ENCODE results near the gene CHST11.
A peak's percentile ranks its signal among the peaks of the same experiment; 100 is the strongest.
"Not testable (repeated sequence)": the region's sequence is repeated elsewhere in the genome, so short reads cannot be mapped to it uniquely, and the experiment has no call there.

Gene CHST11

DNA sequence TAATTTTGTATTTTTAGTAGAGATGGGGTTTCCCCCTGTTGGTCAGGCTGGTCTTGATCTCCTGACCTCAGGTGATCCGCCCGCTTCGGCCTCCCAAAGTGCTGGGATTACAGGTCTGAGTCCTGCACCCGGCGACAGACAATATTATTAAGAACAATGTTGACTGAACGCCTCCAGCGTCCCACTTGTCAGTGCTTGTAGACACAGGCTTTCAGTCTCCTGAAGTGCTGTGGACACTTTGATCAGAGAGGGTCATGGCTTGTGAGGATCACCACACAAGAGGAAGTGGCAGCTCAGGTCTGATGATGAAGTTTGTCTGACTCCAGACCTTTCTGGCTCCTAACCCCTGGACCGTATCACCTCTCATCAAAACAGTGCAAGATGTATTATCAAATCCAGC is 114.6 kb downstream of the CHST11 start:
- DNase-seq (ENCODE audit: extremely low spot score, insufficient read length, low read depth), result no peak

DNA sequence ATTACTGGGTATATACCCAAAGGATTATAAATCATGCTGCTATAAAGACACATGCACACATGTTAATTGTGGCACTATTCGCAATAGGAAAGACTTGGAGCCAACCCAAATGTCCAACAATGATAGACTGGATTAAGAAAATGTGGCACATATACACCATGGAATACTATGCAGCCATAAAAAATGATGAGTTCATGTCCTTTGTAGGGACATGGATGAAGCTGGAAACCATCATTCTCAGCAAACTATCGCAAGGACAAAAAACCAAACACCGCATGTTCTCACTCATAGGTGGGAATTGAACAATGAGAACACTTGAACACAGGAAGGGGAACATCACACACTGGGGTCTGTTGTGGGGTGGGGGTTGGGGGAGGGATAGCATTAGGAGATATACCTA is 117.6 kb downstream of the CHST11 start:
- FAIRE-seq; DNase-seq (ENCODE audit: extremely low spot score, insufficient read length, low read depth): not testable (repeated sequence)

More for the DNA sequence above, 114.6 kb downstream of the CHST11 start:
- peak; percentile 36 for FAIRE-seq

DNA sequence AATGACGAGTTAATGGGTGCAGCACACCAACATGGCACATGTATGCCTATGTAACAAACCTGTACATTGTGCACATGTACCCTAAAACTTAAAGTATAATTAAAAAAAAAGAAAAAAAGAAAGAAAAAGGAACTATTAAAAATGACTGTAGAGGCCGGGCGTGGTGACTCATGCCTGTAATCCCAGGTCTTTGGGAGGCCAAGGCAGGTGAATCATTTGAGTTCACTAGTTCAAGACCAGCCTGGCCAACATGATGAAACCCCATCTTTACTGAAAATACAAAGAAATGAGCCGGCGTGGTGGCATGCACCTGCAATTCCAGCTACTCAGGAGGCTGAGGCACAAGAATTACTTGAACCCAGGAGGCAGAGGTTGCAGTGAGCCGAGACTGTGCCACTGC is 118.0 kb downstream of the CHST11 start:
- not testable (repeated sequence) for FAIRE-seq; DNase-seq (ENCODE audit: extremely low spot score, insufficient read length, low read depth)

DNA sequence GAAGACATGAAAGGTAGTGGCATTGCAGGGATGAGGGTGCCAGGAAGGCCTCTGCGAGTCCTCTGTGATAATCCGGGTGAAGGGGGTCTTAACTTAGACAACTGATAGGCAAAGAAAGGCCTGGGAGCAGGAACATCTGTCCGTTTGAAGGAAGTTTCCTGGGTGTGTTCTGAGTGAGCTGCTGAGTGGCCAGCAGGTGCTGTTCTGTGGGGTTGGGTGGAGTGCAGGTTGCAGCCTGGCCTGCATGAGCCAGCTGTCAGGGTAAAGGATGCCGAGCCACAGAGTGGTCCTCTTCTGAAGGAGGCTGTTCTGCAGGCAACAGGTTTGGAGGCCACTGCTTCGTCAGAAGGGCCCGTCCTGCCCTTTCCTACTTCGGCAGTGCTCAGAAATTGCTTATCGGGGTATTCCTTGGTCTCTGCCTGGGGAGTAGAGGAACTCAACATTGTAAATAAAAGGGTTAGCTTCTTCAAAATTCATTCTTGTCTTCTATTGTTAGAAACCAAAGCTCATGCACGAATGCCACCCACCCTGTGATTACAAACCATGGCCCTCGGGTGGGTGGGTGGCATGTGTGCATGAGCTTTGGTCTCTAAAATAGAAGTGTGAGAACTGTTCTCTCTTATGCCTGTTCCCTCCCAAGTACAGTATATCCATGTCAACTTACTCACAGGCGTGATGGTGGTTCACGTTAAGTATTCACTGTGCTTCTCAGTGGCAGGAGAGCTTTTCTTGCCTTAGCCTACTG is 118.9 kb downstream of the CHST11 start:
- DNase-seq (ENCODE audit: extremely low spot score, insufficient read length, low read depth) (no peak), FAIRE-seq (no peak)

DNA sequence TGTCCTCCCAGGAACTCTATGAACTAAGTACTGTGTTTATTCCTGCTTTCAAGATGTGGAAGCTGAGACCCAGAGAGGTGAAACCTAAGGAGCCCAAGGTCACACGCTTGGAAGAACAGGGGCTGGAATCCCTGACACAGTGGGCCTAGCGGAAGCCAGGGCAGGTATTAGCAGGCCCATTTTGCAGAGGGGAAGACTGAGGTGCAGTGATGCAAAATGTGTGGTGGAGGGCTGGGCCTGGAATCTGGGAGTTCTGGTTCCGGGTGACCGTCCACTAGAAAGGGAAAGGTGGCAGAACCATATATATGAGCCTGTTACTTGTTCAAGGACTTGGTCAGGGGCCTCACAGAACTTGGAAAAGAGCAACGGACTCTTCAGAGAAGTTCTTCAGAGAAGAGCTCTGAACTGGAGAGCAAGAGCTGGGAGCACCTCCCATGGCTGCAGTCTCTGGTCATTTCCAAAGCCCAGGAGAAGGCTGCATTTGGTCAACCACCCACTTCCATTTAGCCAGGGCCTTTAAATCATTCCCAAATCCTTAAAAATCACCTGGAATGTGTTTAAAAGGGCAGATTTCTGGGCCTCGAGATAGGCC is 119.5 kb downstream of the CHST11 start:
- FAIRE-seq, result no peak
- DNase-seq (ENCODE audit: extremely low spot score, insufficient read length, low read depth), result no peak

DNA sequence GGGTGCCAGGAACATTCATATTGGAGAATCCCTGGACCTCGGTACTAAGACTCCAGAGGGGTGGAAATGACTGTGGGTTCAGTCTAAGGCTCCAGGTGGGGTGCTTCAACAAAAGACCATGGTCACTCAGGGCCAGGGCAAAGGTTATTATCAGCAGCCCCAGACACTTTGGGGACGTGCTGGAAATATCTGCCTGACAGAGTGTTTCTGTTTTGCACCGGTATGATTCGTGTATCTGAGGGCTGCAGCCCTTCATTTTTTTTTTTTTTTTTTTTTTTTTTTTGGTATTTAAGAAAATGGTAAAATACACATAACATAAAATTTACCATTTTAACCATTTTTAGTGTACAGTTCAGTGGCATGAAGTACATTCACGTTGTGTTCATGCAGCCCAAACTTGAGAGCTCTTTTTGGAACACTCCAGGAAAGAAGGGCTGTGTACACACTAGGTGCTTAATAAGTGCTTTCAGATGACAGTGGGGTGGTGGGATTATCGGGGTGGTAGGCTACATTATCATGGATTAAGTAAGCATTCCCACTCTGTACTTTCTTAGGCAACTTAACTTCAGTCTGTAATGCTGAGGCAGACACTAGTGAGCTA is 120.3 kb downstream of the CHST11 start:
- FAIRE-seq (no peak), DNase-seq (ENCODE audit: extremely low spot score, insufficient read length, low read depth) (no peak)

DNA sequence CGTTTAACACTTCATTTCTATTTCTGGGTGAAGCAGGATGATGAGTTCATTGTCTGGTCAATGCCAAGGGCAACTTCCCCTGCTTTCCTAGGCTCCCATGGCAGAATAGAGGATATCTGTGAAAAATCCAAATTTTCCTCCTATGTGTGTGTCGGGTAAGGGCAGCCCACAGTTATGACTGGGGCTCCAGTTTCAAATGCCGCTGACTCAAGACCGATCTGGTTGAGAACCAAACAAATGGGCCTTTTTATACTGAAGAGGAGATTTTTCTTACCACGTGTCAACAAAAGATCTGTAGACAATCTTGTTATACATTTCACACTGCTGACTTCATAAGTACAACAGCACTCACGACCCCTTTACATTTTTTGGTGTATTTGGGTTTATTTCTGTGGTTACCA is 120.8 kb downstream of the CHST11 start:
- FAIRE-seq (no peak), DNase-seq (ENCODE audit: extremely low spot score, insufficient read length, low read depth) (no peak)

DNA sequence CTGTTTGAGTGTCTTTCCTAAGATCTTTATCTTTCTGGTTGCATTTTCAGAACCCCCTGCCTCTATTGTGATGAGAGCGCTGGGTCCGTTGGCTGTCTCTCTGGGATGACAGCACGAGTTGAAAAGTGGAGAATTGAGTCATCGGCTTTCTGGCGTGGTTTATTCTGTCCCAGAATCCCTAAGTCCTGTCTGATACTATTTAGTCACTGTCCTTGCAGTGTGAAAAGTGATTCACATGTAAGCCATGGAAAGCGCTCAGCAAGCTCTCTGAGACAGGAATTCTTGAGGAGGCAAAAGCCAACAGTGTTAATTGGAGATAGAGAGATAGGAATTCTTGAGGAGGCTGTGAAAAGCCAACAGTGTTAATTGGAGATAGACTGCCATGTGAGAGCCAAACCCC is 121.7 kb downstream of the CHST11 start:
- FAIRE-seq, result no peak
- no peak for DNase-seq (ENCODE audit: extremely low spot score, insufficient read length, low read depth)

DNA sequence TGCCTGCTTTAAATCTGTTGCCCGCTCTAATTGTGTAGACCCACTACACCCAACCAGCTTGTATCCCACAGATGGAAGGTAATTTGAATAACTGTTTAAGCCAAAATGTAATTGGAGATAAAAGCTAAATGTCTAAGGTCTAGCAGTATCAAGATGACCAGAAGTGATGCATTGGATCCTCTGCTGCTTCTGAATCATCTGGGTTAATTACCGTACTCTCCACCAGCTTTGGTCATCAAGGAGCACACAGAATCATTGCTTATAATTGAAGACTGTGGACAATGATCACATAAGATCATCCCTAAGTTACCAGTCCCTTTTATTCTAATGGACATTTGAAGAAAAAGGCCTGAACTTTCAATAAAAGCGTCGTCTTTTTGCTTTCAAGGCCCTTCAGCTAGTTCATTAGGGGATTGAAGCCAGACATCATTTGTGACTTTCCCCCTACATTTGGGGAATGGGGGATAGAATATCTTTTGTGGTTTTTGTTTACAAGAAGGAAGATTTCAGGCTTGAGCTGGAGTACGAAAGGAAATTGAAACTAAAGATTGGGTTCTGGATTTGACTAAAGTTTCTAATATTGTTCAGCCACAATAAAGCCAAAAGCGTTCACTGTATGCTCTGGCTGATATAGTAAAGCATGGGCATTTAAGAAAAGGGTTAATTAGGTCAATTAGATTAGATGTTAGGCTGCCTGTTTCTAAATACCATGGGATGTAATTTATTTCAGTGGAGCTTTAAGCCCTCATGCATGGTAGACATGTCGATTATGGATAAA is 123.2 kb downstream of the CHST11 start:
- peak; percentile 59 for FAIRE-seq
- no peak for DNase-seq (ENCODE audit: extremely low spot score, insufficient read length, low read depth)

DNA sequence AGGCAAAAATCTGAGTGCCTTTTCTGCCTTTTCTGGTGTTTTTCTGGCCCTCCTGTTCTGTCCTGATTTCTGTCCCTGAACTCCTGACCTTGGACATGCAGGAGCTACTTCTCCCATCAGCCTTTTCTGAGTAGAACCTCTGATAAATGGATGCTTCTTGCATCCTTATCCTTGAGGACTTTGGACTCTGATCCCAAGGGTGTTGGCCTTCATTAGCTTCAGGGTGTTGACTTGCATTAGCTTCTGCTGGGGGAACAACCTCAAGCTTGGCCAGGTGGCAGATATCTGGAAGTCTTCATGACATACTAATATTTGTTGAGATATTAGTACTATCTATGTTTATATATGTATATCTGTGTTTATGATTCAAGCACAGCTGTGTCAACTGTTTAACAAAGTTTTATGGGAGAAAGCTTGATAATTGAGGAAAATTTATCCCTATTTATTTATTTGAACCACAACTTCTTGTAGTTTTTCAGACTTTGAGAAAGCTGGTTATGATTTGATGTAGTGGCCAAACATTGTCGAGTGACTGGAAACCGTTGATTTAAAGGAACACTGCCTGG is 124.3 kb downstream of the CHST11 start:
- FAIRE-seq (no peak), DNase-seq (ENCODE audit: extremely low spot score, insufficient read length, low read depth) (no peak)

DNA sequence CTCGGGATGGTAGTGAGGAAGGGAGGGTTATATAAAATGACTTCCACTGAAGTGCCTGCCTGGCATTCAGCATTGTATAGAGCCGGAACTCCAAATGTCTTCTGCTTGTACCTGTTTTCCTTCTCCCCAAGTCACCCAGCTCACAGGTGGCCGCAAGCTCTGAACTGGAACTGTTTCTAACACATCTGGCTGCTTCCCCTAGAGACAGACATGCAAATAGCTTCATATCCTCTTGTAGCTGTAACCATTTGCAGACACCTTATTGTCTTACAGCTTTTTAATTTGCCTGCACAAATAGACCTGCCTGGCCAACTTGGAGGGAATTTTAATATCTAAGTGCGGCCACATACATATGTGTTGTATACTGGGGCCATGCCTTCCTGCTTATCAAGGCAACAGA is 126.0 kb downstream of the CHST11 start:
- FAIRE-seq, result peak; percentile 96
- DNase-seq (ENCODE audit: extremely low spot score, insufficient read length, low read depth), result peak; percentile 63

DNA sequence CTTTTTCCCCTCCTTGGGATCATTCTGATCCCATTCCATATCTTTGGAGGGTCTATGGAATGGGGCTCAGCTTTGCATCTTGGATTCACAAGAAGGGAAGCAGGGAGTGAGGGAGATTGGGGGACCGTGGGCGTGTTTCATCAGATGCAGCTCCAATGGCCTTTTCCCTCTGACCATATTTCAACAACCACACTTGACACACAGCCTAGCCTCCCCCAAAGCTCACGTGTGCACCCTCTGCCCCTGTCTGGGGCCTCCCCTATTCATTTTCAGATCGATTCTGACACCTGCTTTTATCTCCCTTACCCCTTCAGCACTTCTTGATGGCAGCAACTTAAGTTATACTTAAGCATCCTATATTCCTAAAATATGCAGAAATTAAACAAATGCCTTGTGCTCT is 126.6 kb downstream of the CHST11 start:
- FAIRE-seq (peak; percentile 73), DNase-seq (ENCODE audit: extremely low spot score, insufficient read length, low read depth) (no peak)

DNA sequence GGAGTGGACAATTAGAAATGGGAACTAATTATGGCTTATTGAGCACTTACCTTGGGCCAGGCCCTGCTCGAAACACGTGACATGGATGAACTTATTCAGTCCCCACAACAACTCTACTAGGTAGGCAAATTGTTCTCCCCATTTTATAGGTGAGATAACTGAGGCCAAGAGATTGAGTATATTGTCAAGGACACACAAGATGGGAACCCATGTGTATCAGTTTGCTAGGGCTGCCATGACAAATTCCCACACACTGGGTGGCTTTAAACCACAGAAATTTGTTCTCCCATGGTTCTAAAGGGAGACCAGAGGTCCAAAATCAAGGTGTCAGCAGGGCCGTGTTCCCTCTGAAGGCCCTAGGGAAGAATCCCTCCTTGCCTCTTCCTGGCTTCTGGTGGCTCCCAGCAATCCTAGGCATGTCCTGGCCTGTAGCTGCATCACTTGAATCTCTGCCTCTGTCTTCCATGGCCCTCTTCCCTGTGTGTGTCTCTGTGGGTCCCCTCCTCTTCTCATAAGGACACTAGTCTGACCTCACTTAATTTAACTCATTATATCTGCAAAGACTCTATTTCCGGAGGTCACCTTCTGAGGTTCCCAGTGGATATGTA is 128.8 kb downstream of the CHST11 start:
- FAIRE-seq (no peak), DNase-seq (ENCODE audit: extremely low spot score, insufficient read length, low read depth) (no peak)

DNA sequence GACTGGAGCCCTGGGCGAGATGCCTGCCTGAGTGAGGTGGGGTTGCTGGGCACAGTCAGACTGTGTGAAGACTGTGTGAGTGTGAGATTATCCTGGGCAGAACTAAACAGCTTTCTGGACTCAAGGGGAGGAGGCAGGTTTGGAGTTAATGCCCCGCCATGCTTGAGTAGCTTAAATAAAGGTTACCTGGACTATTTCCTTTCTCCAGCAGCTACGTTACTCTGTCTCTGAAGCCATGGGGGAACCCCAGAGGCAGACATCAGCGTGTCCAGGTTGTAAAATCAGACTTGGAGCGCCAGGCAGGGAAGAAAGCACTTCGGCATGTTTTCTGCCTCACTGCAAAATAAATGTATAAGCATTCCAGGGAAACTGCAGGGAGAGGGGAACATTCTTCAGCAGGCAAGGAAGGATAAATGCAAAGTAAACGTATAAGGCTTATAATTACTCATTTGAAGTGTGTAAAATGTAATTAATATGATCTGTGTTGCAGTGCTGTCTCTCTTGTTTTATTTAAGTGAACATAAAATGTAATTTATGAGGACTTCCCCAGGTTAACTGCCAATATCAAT is 129.7 kb downstream of the CHST11 start:
- no peak for DNase-seq (ENCODE audit: extremely low spot score, insufficient read length, low read depth)
- FAIRE-seq, result no peak

DNA sequence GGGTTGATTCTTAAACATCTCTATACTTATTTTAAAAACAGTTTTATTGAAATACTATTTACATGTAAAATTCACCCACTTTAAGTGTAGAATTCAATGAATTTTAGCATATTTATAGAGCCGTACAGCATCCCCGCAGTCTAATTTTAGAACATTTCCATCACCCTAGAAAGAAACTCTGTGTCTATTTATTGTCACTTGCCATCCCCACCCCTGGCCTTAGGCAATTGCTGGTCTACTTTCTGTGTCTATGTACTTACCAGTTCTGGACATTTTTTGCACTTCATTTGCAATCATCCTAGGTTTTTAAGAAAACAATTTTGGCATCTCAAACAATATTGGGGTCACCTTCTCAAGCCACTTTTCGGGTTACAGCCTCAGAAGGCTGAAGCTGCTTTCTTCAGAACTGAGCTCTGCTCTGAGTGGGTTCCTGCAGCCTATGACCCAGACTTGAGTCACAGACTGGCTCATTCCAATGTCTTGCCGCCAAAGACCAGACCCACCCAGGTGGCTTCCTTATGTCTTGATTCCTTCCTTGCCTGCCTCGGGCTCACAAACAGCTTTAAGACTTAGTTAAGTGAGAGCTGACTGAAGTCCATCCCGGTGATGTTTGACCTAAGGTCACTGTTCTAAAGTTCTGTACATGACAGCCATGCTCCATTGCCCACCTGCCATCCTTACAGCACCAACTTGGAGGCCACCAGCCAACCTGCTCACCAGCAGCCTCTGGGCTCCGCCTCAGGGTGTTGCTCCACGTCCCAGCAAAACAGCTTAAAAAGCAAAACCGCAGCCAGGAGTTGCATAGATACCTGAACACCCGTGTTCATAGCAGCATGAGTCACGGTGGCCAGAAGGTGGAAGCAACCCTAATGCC is 131.5 kb downstream of the CHST11 start:
- FAIRE-seq (no peak), DNase-seq (ENCODE audit: extremely low spot score, insufficient read length, low read depth) (no peak)

DNA sequence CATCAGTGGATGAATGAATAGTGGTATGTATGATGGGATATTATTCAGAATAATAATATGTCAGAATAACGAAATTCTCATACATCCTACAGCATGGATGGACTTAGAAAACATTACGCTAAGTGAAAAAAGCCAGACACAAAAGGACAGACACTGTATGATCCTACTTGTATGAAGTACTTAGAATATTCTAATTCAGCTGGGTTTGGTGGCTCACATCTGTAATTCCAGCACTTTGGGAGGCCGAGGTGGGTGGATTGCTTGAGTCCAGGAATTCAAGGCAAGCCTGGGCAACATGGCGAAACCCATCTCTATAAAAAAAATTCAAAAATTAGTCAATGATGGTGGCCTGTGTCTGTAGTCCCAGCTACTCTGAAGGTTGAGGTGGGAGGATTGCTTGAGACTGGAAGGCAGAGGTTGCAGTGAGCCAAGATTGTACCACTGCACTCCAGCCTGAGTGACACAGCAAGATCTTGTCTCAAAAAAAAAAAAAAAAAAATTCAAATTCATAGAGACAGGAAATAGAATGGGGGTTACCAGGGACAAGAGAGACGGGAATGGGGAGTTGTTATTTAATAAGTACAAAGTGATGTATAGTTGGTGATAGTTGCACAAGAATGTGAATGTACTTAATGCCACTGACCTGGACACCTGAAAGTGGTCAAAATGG is 132.3 kb downstream of the CHST11 start:
- FAIRE-seq (no peak), DNase-seq (ENCODE audit: extremely low spot score, insufficient read length, low read depth) (no peak)

DNA sequence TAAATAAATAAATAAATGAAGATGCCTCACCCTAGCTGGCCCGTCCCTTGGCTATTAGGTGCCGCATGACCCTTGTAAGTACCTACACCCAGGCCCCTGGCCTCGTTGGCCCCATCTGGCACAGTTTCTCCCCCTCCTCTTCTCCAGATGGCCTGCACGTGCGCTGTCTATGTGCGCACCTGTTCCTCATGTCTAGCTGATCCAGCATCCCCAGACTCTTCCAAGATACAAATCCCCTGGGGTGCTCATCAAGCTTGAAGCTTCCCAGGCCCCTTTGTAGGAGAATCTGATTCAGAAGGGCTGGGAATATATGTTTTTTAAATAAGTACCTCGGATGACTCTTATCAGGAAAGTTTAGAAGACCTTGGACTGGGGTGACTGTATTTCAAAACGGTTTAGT is 133.3 kb downstream of the CHST11 start:
- DNase-seq (ENCODE audit: extremely low spot score, insufficient read length, low read depth) (no peak), FAIRE-seq (no peak)

DNA sequence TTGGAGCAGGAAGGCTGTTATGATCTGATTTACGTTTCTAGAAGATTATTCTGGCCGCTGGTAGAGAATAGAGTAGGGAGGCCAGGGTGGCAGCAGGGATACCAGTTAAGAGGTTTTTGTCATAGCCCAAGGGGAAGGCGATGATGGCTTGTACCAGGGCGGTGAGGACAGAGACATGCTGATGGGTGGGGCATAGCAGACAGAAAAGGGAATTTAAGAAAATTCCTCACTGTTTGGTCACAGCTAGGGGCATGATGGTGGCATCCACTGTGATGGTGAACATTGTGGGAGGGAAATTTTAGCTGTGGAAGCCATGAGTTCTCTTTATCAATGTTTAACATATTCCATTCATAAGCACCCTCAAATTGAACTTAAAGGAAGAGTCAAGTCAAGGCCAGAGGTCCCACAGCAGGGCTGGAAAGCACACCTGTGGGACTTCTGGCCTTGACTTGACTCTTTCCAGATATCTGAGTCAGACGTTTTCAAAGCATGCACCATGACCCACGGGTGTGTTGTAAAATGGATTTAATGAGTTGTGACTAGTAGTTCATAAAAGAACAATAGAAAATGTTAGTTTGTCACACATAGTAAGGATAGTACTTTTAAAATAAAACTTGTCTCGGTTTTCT is 134.6 kb downstream of the CHST11 start:
- DNase-seq (ENCODE audit: extremely low spot score, insufficient read length, low read depth) (no peak), FAIRE-seq (no peak)
